T-helper 22 cell (primary cell): ENCODE data around the gene ZNF732.
"Not testable (repeated sequence)": the region's sequence is repeated elsewhere in the genome, so short reads cannot be mapped to it uniquely, and the experiment has no call there.

ENCODE experiments used
- DNase-seq: peaks from one replicate; pipeline ENCODE4 v3.0.0-alpha.2; 2020; ENCODE audit warnings: low read depth

The ZNF732 gene

GRCh38 chr4:304969-305680 is at the start of gene ZNF732:
TSS of gene ZNF732 (minus strand) at chr4:305474. CDS start at chr4:305310, 164 bp downstream.
- no peak for DNase-seq

- DNase-seq = no peak
These were observed 34.7 kb upstream of the ZNF732 start for GRCh38 chr4:340011-340410.

GRCh38 chr4:338759-339097 is 33.5 kb upstream of the ZNF732 start:
- DNase-seq = no peak

- DNase-seq = no peak
These were observed 32.9 kb upstream of the ZNF732 start for GRCh38 chr4:337932-338758.

GRCh38 chr4:337143-337931 is 32.1 kb upstream of the ZNF732 start, which contains the start of gene ZNF141:
TSS of gene ZNF141 (plus strand) at chr4:337814. CDS start at chr4:337984, 170 bp downstream.
- DNase-seq = peak; percentile 83

- no peak for DNase-seq
These were observed 31.5 kb upstream of the ZNF732 start for GRCh38 chr4:336893-337142.

GRCh38 chr4:336099-336892 is 31.0 kb upstream of the ZNF732 start:
- no peak for DNase-seq

- no peak for DNase-seq
These were observed 30.2 kb upstream of the ZNF732 start for GRCh38 chr4:335515-335914.

GRCh38 chr4:328729-329128 is 23.5 kb upstream of the ZNF732 start:
- DNase-seq = no peak

GRCh38 chr4:314296-314903 is 9.1 kb upstream of the ZNF732 start:
- DNase-seq = no peak

GRCh38 chr4:309807-310206 is 4.5 kb upstream of the ZNF732 start:
- DNase-seq = no peak

GRCh38 chr4:306551-306961 is 1.3 kb upstream of the ZNF732 start:
- no peak for DNase-seq

- DNase-seq = not testable (repeated sequence)
These were observed 758 bp downstream of the ZNF732 start for GRCh38 chr4:304516-304915.

GRCh38 chr4:302381-302780 is 2.9 kb downstream of the ZNF732 start:
- DNase-seq = no peak

- DNase-seq = no peak
These were observed 10.5 kb downstream of the ZNF732 start for GRCh38 chr4:294732-295131.

- no peak for DNase-seq
These were observed 16.4 kb downstream of the ZNF732 start for GRCh38 chr4:288891-289290.

GRCh38 chr4:273309-274017 is 31.8 kb downstream of the ZNF732 start:
- DNase-seq = no peak

- DNase-seq = no peak
These were observed 33.7 kb downstream of the ZNF732 start for GRCh38 chr4:271492-272103.

- DNase-seq = not testable (repeated sequence)
These were observed 46.0 kb downstream of the ZNF732 start for GRCh38 chr4:259240-259639.

- no peak for DNase-seq
These were observed 48.8 kb downstream of the ZNF732 start for GRCh38 chr4:256492-256891.
